SK-N-SH treated with all-trans-retinoic acid at 6 μM for 48 hours (cell line): Measurements from ENCODE around the gene MCHR2.

Experiments used
- ARNTL ChIP-seq: fragments of 450-650 bp; formaldehyde crosslinking; IDR thresholded peaks from 2 replicates; pipeline ENCODE4 v1.5.0; 2020; ENCODE audit warnings: low read depth, mild to moderate bottlenecking, moderate library complexity, borderline replicate concordance
- BACH2 ChIP-seq: fragments of 250-450 bp; sonication (Bioruptor Pico); IDR thresholded peaks from 2 replicates; pipeline ENCODE4 v1.9.0; 2021; ENCODE audit warnings: mild to moderate bottlenecking, borderline replicate concordance
- ESRRG ChIP-seq: fragments of 250-450 bp; sonication (Bioruptor Pico); IDR thresholded peaks from 2 replicates; pipeline ENCODE4 v1.6.1; 2021; ENCODE audit warnings: mild to moderate bottlenecking
- GLIS3 ChIP-seq: fragments of 250-450 bp; sonication (Bioruptor Pico); IDR thresholded peaks from 2 replicates; pipeline ENCODE4 v1.5.0; 2020; ENCODE audit warnings: mild to moderate bottlenecking, moderate library complexity
- RARB ChIP-seq: fragments of 250-450 bp; sonication (Bioruptor Pico); IDR thresholded peaks from 2 replicates; pipeline ENCODE4 v1.8.0; 2021; ENCODE audit warnings: mild to moderate bottlenecking, moderate library complexity
- TCF4 ChIP-seq: fragments of 250-450 bp; sonication (Bioruptor Pico); IDR thresholded peaks from 2 replicates; pipeline ENCODE4 v1.8.0; 2021; ENCODE audit warnings: mild to moderate bottlenecking, moderate library complexity, borderline replicate concordance
- ZC3H10 ChIP-seq: fragments of 250-450 bp; sonication (Bioruptor Pico); IDR thresholded peaks from 2 replicates; pipeline ENCODE4 v1.5.1; 2021; ENCODE audit warnings: mild to moderate bottlenecking, moderate library complexity
- ZFP3 ChIP-seq: fragments of 250-450 bp; sonication (Bioruptor Pico); IDR thresholded peaks from 2 replicates; pipeline ENCODE4 v1.5.0; 2020; ENCODE audit warnings: mild to moderate bottlenecking, moderate library complexity
- ZFP30 ChIP-seq: fragments of 450-650 bp; formaldehyde crosslinking; IDR thresholded peaks from 2 replicates; pipeline ENCODE4 v1.5.0; 2022; ENCODE audit warnings: mild to moderate bottlenecking, moderate library complexity
- ZNF70 ChIP-seq: fragments of 450-650 bp; formaldehyde crosslinking; IDR thresholded peaks from 2 replicates; pipeline ENCODE4 v1.5.0; 2020; ENCODE audit warnings: mild to moderate bottlenecking, moderate library complexity
- TF ChIP-seq, protein P1 (sequence below): fragments of 250-450 bp; sonication (Bioruptor Pico); IDR thresholded peaks from 2 replicates; pipeline ENCODE4 v1.8.0; 2020; ENCODE audit warnings: mild to moderate bottlenecking, moderate library complexity, borderline replicate concordance
- TF ChIP-seq, protein P2 (sequence below): fragments of 250-450 bp; sonication (Bioruptor Pico); IDR thresholded peaks from 2 replicates; pipeline ENCODE4 v1.5.1; 2020; ENCODE audit warnings: low read depth, mild to moderate bottlenecking, moderate library complexity
- TF ChIP-seq, protein P3 (sequence below): fragments of 250-450 bp; sonication (Bioruptor Pico); IDR thresholded peaks from 2 replicates; pipeline ENCODE4 v1.5.1; 2021; ENCODE audit warnings: mild to moderate bottlenecking, moderate library complexity
- TF ChIP-seq, protein P4 (sequence below): fragments of 250-450 bp; sonication (Bioruptor Pico); IDR thresholded peaks from 2 replicates; pipeline ENCODE4 v1.8.0; 2021; ENCODE audit warnings: low read depth, mild to moderate bottlenecking, moderate library complexity, borderline replicate concordance

DNA sequence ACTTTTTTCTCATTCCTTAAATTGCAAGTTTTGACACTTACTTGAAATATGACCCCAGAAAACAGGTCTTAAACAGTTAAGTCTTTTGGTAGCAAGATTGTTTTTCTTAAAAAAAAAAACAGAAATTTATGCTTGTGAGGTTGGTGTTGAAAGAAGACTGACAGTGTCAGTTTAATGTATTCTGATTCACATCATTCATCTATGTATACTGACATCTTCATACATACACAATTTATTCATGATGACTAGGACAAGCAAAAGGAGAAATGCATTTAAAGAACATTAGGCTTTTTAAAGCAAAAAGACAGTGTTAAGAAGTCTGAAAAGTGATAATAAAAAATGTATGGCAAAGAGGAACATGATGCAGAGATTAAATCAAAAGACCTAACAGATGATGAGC lies 27.0 kb downstream of the MCHR2 start:
- TF ChIP-seq ZFP30 (CRISPR knock-in tag): no peak
- TF ChIP-seq, protein P1, sequence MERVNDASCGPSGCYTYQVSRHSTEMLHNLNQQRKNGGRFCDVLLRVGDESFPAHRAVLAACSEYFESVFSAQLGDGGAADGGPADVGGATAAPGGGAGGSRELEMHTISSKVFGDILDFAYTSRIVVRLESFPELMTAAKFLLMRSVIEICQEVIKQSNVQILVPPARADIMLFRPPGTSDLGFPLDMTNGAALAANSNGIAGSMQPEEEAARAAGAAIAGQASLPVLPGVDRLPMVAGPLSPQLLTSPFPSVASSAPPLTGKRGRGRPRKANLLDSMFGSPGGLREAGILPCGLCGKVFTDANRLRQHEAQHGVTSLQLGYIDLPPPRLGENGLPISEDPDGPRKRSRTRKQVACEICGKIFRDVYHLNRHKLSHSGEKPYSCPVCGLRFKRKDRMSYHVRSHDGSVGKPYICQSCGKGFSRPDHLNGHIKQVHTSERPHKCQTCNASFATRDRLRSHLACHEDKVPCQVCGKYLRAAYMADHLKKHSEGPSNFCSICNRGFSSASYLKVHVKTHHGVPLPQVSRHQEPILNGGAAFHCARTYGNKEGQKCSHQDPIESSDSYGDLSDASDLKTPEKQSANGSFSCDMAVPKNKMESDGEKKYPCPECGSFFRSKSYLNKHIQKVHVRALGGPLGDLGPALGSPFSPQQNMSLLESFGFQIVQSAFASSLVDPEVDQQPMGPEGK (CRISPR knock-in tag): no peak
- TF ChIP-seq ARNTL (CRISPR knock-in tag): no peak
- no peak for TF ChIP-seq ZC3H10 (CRISPR knock-in tag)
- TF ChIP-seq ZNF70 (CRISPR knock-in tag): no peak
- TF ChIP-seq RARB (CRISPR knock-in tag): no peak
- TF ChIP-seq, protein P2, sequence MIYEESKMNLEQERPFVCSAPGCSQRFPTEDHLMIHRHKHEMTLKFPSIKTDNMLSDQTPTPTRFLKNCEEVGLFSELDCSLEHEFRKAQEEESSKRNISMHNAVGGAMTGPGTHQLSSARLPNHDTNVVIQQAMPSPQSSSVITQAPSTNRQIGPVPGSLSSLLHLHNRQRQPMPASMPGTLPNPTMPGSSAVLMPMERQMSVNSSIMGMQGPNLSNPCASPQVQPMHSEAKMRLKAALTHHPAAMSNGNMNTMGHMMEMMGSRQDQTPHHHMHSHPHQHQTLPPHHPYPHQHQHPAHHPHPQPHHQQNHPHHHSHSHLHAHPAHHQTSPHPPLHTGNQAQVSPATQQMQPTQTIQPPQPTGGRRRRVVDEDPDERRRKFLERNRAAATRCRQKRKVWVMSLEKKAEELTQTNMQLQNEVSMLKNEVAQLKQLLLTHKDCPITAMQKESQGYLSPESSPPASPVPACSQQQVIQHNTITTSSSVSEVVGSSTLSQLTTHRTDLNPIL (CRISPR knock-in tag): no peak
- no peak for TF ChIP-seq ZFP3 (CRISPR knock-in tag)
- no peak for TF ChIP-seq BACH2 (CRISPR knock-in tag)
- TF ChIP-seq, protein P3, sequence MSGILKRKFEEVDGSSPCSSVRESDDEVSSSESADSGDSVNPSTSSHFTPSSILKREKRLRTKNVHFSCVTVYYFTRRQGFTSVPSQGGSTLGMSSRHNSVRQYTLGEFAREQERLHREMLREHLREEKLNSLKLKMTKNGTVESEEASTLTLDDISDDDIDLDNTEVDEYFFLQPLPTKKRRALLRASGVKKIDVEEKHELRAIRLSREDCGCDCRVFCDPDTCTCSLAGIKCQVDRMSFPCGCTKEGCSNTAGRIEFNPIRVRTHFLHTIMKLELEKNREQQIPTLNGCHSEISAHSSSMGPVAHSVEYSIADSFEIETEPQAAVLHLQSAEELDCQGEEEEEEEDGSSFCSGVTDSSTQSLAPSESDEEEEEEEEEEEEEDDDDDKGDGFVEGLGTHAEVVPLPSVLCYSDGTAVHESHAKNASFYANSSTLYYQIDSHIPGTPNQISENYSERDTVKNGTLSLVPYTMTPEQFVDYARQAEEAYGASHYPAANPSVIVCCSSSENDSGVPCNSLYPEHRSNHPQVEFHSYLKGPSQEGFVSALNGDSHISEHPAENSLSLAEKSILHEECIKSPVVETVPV (CRISPR knock-in tag): no peak
- TF ChIP-seq TCF4: no peak
- no peak for TF ChIP-seq GLIS3
- TF ChIP-seq, protein P4, sequence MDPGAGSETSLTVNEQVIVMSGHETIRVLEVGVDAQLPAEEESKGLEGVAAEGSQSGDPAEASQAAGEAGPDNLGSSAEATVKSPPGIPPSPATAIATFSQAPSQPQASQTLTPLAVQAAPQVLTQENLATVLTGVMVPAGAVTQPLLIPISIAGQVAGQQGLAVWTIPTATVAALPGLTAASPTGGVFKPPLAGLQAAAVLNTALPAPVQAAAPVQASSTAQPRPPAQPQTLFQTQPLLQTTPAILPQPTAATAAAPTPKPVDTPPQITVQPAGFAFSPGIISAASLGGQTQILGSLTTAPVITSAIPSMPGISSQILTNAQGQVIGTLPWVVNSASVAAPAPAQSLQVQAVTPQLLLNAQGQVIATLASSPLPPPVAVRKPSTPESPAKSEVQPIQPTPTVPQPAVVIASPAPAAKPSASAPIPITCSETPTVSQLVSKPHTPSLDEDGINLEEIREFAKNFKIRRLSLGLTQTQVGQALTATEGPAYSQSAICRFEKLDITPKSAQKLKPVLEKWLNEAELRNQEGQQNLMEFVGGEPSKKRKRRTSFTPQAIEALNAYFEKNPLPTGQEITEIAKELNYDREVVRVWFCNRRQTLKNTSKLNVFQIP (CRISPR knock-in tag): no peak
- TF ChIP-seq ESRRG (CRISPR knock-in tag): no peak
